Right atrium auricular region (tissue), 2 donors: Measurements from ENCODE around the gene HNRNPA1. TPM values are rescaled to one million over a fixed set of nuclear protein-coding genes. Genes with fewer than 3 reads are reported as not detected.
A peak's percentile ranks its signal among the peaks of the same experiment; 100 is the strongest.
"Not testable (repeated sequence)": the region's sequence is repeated elsewhere in the genome, so short reads cannot be mapped to it uniquely, and the experiment has no call there.

ENCODE experiments used
- DNase-seq: peaks from one replicate; pipeline ENCODE4 v3.0.0-alpha.2; 2019; ENCODE audit warnings: low spot score
- H3K27ac ChIP-seq, 2 donors: fragments of 200-600 bp; sonication (generic); 1 replicate in 1 of 2; 2 replicates in 1 of 2; pipeline ENCODE4 v1.5.1; 2016 to 2019
- H3K27me3 ChIP-seq, 2 donors: fragments of 200-600 bp; sonication (generic); one replicate each; pipeline versions ENCODE4 v1.5.1 to v1.6.0; 2017 to 2019
- H3K36me3 ChIP-seq: fragments of 200-600 bp; sonication (generic); one replicate; pipeline ENCODE4 v1.5.1; 2016
- H3K4me1 ChIP-seq, 2 donors: fragments of 200-600 bp; sonication (generic); one replicate each; pipeline versions ENCODE4 v1.5.1 to v1.6.0; 2017 to 2019
- H3K4me3 ChIP-seq, 2 donors: fragments of 200-600 bp; sonication (generic); 1 replicate in 1 of 2; 2 replicates in 1 of 2; pipeline ENCODE4 v1.5.1; 2017 to 2019; ENCODE audit warnings: mild to moderate bottlenecking in 1 of 2, moderate library complexity in 1 of 2
- H3K9me3 ChIP-seq, 2 donors: fragments of 200-600 bp; sonication (generic); one replicate each; pipeline ENCODE4 v1.5.1; 2019
- total RNA-seq, 2 donors: library from RNA; depleted of rRNA; stranded (reverse); fragments of >200 nt; gene quantifications; one replicate each; pipeline ENCODE4 v1.1.0, GENCODE V29; 2016
- TF ChIP-seq, protein P1 (sequence below), 2 donors: fragments of 200-600 bp; sonication (generic); IDR thresholded peaks; one replicate each; pipeline ENCODE4 v1.5.1; 2019; ENCODE audit warnings: antibody characterized with exemption in 2 of 2

The HNRNPA1 gene
- total RNA-seq, 2 donors from 2014 or later = 237 to 404 TPM

DNA sequence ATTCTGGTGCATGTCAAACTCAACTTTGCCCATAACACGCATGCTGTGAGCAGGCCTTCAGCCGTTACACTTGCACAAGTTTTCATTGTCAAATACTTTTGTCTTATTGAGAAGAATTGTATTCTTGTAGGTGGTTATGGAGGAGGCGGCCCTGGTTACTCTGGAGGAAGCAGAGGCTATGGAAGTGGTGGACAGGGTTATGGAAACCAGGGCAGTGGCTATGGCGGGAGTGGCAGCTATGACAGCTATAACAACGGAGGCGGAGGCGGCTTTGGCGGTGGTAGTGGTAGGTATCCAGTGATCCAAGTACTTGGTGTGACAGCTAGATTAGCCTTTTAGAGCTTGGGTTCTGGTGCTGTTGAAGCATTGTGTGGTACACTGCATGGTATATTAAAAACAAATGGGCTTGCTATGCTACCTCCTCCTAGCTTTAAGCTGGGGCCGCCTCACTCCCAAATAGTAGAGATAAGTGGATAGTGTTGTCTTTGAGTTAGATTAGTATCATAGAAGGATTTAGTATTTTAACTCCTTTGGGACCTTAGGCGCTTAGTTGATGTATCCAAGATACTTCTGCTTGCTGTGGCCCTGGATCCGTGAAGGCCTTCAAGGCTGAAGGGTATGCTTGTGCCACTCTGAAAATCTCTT, 2.5 kb downstream of the HNRNPA1 start:
- no peak for DNase-seq
- Histone ChIP-seq H3K9me3 (no peaks in the 10 kb centered on the region), H3K36me3 (peaks cover 68% of the 10 kb centered on the region), H3K27ac (no peak overlapping the region), H3K4me1 (peaks cover 3 to 70% of the 10 kb centered on the region in 2 donors), H3K27me3 (no peaks in the 10 kb centered on the region), H3K4me3 (peak overlapping the region; percentile 5 to 12)
- TF ChIP-seq, protein P1, sequence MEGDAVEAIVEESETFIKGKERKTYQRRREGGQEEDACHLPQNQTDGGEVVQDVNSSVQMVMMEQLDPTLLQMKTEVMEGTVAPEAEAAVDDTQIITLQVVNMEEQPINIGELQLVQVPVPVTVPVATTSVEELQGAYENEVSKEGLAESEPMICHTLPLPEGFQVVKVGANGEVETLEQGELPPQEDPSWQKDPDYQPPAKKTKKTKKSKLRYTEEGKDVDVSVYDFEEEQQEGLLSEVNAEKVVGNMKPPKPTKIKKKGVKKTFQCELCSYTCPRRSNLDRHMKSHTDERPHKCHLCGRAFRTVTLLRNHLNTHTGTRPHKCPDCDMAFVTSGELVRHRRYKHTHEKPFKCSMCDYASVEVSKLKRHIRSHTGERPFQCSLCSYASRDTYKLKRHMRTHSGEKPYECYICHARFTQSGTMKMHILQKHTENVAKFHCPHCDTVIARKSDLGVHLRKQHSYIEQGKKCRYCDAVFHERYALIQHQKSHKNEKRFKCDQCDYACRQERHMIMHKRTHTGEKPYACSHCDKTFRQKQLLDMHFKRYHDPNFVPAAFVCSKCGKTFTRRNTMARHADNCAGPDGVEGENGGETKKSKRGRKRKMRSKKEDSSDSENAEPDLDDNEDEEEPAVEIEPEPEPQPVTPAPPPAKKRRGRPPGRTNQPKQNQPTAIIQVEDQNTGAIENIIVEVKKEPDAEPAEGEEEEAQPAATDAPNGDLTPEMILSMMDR (IDR thresholded peaks at IDR 0.05) = no peak

DNA sequence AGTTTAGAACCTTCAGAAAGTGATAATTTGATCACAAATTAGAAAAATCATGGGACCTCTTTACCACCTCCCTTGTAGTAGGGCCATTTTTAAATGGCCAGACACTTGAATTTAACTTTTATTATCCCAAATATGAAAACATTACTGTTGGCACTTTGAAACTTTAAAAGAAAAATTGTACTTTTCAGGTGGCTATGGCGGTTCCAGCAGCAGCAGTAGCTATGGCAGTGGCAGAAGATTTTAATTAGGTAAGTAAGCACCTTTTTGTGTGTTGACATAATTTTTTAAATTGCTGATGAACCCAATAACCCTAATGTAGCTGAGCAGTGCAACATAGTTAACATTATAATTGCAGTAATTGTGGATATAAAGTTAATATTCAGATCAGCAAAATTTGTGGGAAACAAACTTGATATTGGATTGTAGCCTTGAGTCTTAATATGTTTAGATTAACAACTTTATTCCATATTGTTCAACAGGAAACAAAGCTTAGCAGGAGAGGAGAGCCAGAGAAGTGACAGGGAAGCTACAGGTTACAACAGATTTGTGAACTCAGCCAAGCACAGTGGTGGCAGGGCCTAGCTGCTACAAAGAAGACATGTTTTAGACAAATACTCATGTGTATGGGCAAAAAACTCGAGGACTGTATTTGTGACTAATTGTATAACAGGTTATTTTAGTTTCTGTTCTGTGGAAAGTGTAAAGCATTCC, 3.7 kb downstream of the HNRNPA1 start:
- H3K36me3 ChIP-seq = peaks cover 76% of the 10 kb centered on the region
- H3K27ac ChIP-seq, H3K9me3 ChIP-seq, H3K27me3 ChIP-seq, H3K4me3 ChIP-seq, DNase-seq: not testable (repeated sequence)
- H3K4me1 ChIP-seq = peaks cover 3 to 60% of the 10 kb centered on the region in 2 donors

DNA sequence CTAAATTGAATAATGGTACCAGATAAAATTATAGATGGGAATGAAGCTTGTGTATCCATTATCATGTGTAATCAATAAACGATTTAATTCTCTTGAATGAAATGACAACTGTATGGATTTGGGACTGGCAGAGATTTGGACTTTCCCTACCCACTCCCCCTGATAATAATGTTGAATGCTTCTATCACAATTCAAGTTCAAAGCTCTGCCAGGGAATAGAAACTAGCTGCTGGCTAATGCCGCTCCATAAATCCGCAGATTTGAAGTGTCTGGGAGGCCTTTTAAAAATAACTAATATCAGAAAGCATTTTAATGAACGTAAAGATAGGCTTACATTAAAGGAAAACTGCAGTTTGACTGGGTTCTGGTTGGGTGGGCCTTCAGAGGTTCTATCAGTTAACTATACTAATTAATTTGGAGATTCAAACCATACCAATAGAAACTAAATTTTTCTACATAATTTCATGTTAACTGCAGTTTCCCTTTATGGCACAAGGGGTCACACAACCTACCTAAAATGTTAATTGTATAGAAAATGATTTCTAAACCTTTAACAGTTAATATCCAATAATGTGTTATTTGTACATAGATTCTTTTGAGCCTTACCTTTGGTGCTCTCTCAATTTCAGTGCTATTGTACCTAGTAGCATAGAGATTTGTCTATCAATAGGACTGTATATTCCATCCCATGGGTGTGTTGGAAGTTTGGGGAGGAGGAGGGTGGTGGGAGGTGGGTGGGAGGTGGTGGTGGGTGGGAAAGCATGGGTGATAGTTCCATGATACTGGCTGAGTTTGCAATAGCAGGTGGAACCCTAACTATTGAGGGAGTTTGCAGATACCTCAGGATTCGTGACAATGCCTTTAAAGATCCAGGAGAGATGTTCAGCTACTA, 4.9 kb downstream of the HNRNPA1 start:
- no peak for DNase-seq
- peaks cover 3 to 60% of the 10 kb centered on the region in 2 donors for H3K4me1 ChIP-seq
- H3K36me3 ChIP-seq = peaks cover 76% of the 10 kb centered on the region
- H3K4me3 ChIP-seq = no peak overlapping the region
- H3K27me3 ChIP-seq = no peaks in the 10 kb centered on the region
- TF ChIP-seq, protein P1 (IDR thresholded peaks at IDR 0.05) = peak in 1 of 2 donors; percentile 30
- no peak overlapping the region for H3K27ac ChIP-seq
- H3K9me3 ChIP-seq = no peaks in the 10 kb centered on the region

DNA sequence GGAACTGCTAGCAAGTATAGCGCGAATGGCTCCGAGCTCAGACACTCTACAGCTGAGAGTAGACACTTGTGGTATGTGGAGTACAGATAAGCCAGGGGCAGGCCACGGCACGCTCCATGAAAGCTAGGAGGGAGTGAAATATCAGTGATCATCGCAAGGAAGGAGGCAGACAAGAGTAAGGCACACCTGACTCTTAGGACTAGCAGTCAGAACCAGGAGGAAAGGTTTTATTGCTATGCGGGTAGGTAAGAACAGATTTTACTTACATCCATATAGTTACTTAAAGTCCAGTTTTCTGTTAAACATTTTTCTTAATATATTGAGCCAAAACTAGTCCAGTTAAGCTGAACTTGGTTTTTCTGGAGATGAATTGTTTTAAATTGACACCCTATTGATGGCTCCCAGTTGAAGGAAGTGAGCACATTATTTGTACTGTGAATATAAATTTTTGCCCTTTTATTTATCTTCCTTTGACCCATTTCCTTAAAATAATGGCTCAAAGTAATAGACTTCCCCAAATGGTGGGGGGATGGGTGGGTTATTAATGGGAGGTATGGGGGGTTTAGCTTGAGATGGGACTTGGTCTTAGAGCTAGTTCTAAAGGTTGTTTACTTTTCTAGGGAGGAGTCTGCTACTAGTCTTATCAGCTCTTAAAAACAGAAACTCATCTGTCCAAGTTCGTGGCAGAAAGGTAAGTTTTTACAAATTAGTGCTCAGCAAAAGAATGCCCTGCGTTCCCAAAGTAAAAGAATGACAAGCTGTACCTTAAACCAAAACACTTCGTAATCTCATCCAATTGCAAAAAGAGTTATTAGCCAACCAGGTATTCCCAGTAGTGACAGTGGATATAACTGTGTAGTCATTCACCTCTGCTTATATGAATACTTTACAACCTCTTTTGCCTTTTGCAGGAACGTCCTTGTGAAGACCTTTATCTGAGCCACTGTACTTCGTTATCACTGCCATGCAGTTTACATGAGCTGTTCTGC, 5.8 kb downstream of the HNRNPA1 start:
- H3K4me3 ChIP-seq = no peak overlapping the region

DNA sequence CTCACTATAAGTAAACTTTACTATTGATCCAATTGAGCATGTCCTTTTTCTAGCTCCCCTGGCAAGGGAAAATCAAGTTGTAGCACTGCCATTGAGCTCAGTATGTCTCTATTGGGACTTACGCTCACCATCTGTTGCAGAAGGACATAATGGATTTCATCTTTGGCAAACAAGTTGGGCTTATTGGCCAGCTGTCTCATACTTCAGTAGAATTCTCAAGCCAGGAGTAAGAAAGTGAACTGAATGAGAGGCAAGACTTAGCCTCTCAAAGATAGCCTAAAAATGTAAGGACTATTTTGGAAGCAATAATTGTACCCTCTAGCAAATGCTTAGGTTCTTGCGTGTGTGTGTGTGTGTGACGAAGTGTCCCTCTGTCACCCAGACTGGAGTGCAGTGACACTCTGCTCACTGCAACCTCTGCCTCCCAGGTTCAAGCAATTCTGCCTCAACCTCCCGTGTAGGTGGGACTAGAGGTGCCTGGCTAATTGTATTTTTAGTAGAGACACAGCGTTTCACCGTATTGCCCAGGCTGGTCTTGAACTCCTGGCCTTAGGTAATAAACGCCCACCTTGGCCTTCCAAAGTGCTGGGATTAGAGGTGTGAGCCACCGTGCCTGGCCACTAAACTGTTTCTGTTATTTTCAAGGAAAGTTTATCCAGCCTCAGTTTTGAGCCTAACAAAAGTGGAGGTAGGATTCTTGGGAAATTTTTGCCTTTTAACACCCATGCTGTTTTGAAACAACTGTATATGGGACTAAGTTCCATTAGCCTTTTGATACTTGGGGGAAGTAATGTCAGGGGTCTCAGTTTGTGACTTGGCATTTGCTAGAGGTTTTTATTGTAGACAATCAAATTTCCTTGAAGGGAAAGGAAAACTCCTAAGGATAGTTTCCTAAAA, 7.0 kb downstream of the HNRNPA1 start:
- Histone ChIP-seq H3K27ac (no peak overlapping the region), H3K36me3 (peaks cover 62% of the 10 kb centered on the region), H3K4me3 (no peak overlapping the region)

More for the DNA sequence above, 5.8 kb downstream of the HNRNPA1 start:
- Histone ChIP-seq H3K27ac (no peak overlapping the region), H3K4me1 (peaks cover 3 to 57% of the 10 kb centered on the region in 2 donors), H3K9me3 (no peaks in the 10 kb centered on the region), H3K27me3 (no peaks in the 10 kb centered on the region), H3K36me3 (peaks cover 74% of the 10 kb centered on the region)
- DNase-seq = no peak
- TF ChIP-seq, protein P1 (IDR thresholded peaks at IDR 0.05) = no peak

More for the DNA sequence above, 7.0 kb downstream of the HNRNPA1 start:
- Histone ChIP-seq H3K4me1 (peaks cover 3 to 45% of the 10 kb centered on the region in 2 donors), H3K9me3 (no peaks in the 10 kb centered on the region), H3K27me3 (no peaks in the 10 kb centered on the region)
- TF ChIP-seq, protein P1 (IDR thresholded peaks at IDR 0.05) = no peak
- no peak for DNase-seq
